ENCODE results near the gene CHMP3. TPM values are rescaled to one million over a fixed set of nuclear protein-coding genes. Genes with fewer than 3 reads are reported as not detected.
"Not testable (repeated sequence)": the region's sequence is repeated elsewhere in the genome, so short reads cannot be mapped to it uniquely, and the experiment has no call there.

CHMP3 gene
- total RNA-seq, 3 donors from 2014 or later: 149 to 203 (median 196) TPM

- intact Hi-C loops (cut with DNase I, micrococcal nuclease); H3K36me3 ChIP-seq (ENCODE audit: low read depth); H3K4me1 ChIP-seq (ENCODE audit: low read depth); DNase-seq; H3K4me3 ChIP-seq; ATAC-seq: not testable (repeated sequence)
- H3K9me3 ChIP-seq: peaks cover 25% of the 10 kb centered on the region
These were observed 18.8 kb downstream of the CHMP3 start for GRCh38 chr2:86544278-86545099.

GRCh38 chr2:86543793-86544192, 19.4 kb downstream of the CHMP3 start:
- H3K9me3 ChIP-seq: peaks cover 18% of the 10 kb centered on the region
- TF ChIP-seq CTCF (IDR thresholded peaks at IDR 0.05): no peak
- no peak for ATAC-seq
- no peaks in the 10 kb centered on the region for H3K4me1 ChIP-seq (ENCODE audit: low read depth)
- H3K36me3 ChIP-seq (ENCODE audit: low read depth): peaks cover under 1% of the 10 kb centered on the region
- H3K4me3 ChIP-seq: no peak overlapping the region
- intact Hi-C loops (cut with DNase I, micrococcal nuclease): no loop called here
- DNase-seq: no peak

GRCh38 chr2:86543335-86543734, 19.9 kb downstream of the CHMP3 start:
- Histone ChIP-seq H3K4me1 (ENCODE audit: low read depth) (no peaks in the 10 kb centered on the region), H3K4me3 (no peak overlapping the region), H3K36me3 (ENCODE audit: low read depth) (no peaks in the 10 kb centered on the region), H3K9me3 (peaks cover 13% of the 10 kb centered on the region)
- ATAC-seq (no peak), DNase-seq (no peak)
- TF ChIP-seq CTCF (IDR thresholded peaks at IDR 0.05): no peak
- intact Hi-C loops (cut with DNase I, micrococcal nuclease): no loop called here

GRCh38 chr2:86542814-86543213, 20.4 kb downstream of the CHMP3 start:
- ATAC-seq (no peak), DNase-seq (no peak)
- no peaks in the 10 kb centered on the region for H3K36me3 ChIP-seq (ENCODE audit: low read depth)
- H3K4me1 ChIP-seq (ENCODE audit: low read depth): no peaks in the 10 kb centered on the region
- H3K4me3 ChIP-seq: no peak overlapping the region
- intact Hi-C loops (cut with DNase I, micrococcal nuclease): no loop called here
- H3K9me3 ChIP-seq: peaks cover 11% of the 10 kb centered on the region
- no peak for TF ChIP-seq CTCF (IDR thresholded peaks at IDR 0.05)

- intact Hi-C loops (cut with DNase I, micrococcal nuclease): no loop called here
- no peak overlapping the region for H3K4me3 ChIP-seq
- H3K36me3 ChIP-seq (ENCODE audit: low read depth): no peaks in the 10 kb centered on the region
- DNase-seq (no peak), ATAC-seq (peak; percentile 31)
- TF ChIP-seq CTCF (IDR thresholded peaks at IDR 0.05): no peak
- no peaks in the 10 kb centered on the region for H3K4me1 ChIP-seq (ENCODE audit: low read depth)
- H3K9me3 ChIP-seq: peaks cover 5% of the 10 kb centered on the region
These were observed 21.9 kb downstream of the CHMP3 start for GRCh38 chr2:86541334-86541733.

GRCh38 chr2:86533589-86533988, 29.7 kb downstream of the CHMP3 start:
- H3K9me3 ChIP-seq: no peaks in the 10 kb centered on the region
- TF ChIP-seq CTCF (IDR thresholded peaks at IDR 0.05): no peak
- DNase-seq (no peak), ATAC-seq (no peak)
- no peak overlapping the region for H3K4me3 ChIP-seq
- no peaks in the 10 kb centered on the region for H3K36me3 ChIP-seq (ENCODE audit: low read depth)
- intact Hi-C loops (cut with DNase I, micrococcal nuclease): no loop called here
- no peaks in the 10 kb centered on the region for H3K4me1 ChIP-seq (ENCODE audit: low read depth)
